AML-193 (cell line): ENCODE data around the gene TMEM120A.

Experiments
- DNase-seq, 2 experiments: peaks; one replicate each; lab custom pipeline; 2025; lab: John Stamatoyannopoulos, UW

Gene TMEM120A

DNA sequence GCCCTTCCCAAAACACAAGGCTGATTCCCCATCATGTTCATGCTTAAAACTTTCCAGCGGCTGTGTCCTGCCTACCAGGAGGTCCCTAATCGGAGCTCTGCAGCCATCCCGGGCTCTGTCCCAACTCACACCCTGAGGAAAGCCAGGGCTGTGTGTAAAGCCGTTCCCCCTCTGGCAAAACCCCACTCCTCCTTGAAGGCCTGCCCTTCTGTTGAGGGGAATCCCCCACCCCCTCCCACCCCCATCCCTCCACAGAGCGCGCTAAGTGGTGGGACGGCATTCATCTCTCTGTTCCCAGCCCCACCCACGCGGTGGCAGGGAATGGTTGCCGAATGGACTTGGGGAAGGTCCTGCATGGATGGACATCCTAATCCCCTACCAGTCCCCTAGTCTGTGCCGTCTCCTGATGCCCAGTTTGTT lies 667 bp upstream of the TMEM120A start:
- no peak for DNase-seq

GRCh38 chr7:75993689-75994387 lies 557 bp downstream of the TMEM120A start:
- DNase-seq = no peak

GRCh38 chr7:75992083-75992755 lies 2.2 kb downstream of the TMEM120A start:
- no peak for DNase-seq

- no peak for DNase-seq
Measured at GRCh38 chr7:75991531-75992082, 2.8 kb downstream of the TMEM120A start.

DNA sequence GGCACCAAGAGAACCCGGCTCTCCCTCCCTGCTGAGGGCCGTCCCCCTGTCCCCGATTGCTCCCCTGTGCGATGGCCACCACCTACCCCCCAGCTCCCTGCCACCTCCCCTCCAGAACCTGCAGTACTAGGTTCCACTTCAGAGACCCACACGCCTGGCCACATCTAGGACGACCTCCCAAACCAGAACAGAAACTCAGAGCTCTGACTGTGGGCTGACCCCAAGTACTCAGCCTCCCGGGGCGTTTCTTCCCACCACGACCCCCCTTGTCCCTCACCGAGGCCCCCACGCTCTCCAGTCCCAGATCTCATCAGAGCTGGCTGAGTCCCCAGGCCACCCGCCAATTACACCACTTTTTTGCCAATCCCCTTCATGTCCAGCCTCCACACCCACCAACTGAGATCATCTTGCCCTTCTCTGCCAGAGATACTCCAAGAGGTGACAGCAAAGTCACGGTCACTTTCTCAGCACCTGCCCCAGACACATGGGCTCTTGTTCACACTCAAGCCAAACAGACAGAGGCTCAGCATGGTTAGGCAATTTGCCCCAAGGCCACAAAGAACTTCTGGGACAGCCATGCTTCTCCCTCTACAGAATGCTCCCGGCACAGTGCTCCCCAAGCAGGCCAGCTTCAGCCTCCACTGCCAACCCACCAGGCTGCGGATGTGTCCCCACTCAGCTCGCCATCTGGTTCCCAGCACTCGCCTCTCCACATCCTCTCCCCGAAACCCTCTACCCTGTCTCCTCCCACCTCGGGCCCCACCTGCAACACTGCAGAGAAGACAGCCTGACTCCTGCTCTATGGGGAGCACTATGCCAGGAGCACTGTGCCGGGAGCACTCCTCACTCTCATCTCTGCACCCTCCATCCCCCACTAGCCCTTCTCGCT lies 4.7 kb downstream of the TMEM120A start:
- no peak for DNase-seq

GRCh38 chr7:75988568-75989499 lies 5.6 kb downstream of the TMEM120A start:
- DNase-seq = no peak

DNA sequence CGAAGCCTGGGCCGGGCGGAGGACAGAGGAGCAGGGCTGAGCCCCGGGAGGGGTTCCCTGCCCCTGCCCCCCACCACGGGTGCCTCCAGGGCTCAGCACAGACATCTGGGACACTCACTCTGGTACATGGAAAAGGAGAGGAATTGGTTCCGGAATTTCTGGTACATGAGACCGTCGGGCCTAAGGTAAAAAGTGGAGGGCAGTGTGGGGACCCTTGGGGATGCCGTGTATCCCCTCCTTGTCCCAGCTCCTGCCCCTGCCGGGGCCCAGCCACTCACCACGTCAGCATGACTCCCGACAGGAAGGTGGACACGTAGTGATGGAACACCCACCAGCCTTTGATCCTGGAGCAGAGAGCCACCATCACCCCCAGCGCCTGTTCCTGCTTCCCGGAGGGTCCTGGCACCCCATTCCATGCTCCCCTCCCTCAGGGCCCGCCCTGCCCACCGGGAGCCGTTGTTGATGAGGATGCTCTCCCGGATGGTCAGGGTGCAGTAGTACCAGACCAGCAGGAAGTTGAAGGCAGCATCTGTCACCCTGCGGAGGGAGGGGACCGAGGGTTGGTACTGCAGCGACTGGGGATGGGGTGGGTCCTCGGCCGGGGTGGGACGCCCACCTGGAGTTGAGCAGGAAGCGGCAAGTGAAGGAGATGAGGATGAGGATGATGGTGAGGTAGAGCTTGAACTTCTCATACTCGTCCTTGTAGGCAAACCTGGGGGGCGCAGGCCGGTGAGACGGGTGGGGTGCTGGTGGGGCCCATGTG lies 6.4 kb downstream of the TMEM120A start:
- DNase-seq = no peak

- DNase-seq = no peak
Measured at GRCh38 chr7:75987026-75987804, 7.2 kb downstream of the TMEM120A start.

- no peak for DNase-seq
Measured at GRCh38 chr7:75986147-75986781, 8.1 kb downstream of the TMEM120A start.

- DNase-seq = no peak
Measured at GRCh38 chr7:75985518-75986146, 8.8 kb downstream of the TMEM120A start.

- DNase-seq = no peak
Measured at GRCh38 chr7:75985009-75985517, 9.3 kb downstream of the TMEM120A start.

DNA sequence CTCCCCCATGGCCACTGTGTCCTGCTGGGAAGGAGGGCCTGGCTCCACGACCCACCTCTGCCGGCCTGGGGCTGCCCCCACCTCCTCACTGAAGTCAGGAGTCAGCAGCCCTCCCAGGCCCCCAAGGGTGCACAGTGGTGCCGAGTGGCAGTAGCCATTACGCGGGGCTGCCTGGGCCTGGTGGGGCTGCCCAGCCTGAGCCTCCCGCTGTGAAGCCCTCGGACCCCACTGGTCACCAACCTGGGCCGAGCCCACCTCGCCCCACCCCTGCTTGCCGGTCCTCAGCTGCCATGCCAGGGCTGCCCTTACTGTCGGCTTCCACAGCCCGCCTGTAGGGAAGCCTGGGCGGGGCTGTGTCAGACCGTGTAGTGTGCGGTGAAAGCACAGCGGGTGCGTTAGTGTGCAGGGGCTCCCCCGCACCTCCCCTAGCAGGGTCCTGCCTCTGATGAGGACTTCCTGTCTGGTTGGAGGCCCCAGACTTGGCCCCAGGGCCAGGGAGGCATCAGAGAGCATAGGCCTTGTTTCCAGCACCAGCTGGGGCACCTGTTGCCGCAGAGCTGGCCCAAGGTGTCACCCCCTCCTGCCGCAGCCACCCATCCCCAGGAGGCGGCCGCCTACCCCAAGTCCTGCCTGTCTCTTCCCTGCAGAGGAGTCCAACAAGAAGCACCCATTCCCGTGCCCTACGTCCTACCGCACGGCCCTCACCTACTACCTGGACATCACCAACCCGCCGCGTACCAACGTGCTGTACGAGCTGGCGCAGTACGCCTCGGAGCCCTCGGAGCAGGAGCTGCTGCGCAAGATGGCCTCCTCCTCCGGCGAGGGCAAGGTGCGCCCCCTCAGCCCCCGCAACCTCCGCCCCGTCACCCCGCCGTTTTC lies 10.0 kb downstream of the TMEM120A start:
- no peak for DNase-seq

DNA sequence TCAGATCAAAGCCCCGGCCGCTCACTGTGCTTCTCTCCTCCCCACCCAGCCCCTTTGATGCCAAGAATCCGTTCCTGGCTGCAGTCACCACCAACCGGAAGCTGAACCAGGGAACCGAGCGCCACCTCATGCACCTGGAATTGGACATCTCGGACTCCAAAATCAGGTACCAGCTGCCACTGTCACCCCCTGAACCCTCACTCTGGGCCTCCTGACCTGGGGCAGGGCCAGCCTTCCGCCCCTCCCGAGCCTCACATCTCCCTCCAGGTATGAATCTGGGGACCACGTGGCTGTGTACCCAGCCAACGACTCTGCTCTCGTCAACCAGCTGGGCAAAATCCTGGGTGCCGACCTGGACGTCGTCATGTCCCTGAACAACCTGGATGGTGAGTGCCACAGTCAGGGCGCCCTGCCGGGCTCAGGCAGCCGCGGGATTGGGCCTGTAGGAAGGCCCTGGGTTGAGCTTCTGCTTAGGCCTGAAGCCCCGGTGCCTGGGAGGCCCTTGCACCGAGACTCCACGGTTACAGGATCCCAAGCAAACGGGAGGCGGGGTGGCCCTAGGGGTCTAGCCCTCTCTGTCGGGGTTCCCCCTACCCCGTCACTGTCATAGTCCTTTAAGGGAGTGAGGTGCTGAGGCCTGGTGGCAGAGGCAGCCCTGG lies 10.8 kb downstream of the TMEM120A start:
- DNase-seq = no peak

DNA sequence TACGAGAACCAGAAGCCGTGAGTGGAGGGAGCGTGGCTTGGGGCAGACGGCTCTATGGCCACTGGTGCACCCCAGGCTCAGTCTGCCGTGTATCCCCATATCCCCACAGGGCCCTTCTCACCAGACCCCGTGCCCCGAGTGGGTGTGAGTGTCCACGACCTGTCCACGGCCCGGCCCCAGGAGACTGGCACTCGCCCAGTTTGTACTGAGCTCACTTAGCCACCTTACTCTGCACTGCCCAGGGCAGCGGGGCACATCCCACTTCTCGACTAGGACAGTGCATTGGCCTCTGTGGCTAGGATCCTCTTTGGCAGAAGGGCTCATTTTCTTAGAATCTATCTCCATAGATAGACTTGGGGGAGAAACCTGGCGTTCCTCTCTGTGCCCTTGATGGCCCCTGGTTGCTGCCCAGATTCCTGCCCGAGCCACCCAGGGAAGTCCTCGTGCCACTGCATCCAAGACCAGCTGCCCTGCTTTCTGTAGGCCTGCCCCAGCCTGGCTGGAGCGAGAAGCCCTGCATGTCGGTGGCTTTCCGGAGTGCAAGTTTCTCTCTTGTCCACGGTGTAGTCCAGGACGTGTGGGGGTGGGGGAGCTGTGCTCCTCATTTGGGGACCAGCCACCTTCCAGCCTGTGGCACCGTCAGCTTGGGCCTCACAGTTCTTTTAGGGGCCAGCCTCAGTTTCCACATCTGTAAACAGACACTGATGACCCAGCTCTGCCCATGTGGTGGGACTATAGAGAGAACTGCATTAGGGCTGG lies 11.9 kb downstream of the TMEM120A start:
- DNase-seq = no peak

- no peak for DNase-seq
Measured at GRCh38 chr7:75981453-75982305, 12.7 kb downstream of the TMEM120A start.

- no peak for DNase-seq
Measured at GRCh38 chr7:75981203-75981452, 13.3 kb downstream of the TMEM120A start.
